ENCODE data around the gene MS4A14. TPM values are rescaled to one million over a fixed set of nuclear protein-coding genes. Genes with fewer than 3 reads are reported as not detected.

MS4A14 gene
- total and polyA plus RNA-seq, 2 of the 8 experiments (the other 6 are each of a cell fraction or from before 2014, with no cell fraction given) = not detected

DNA sequence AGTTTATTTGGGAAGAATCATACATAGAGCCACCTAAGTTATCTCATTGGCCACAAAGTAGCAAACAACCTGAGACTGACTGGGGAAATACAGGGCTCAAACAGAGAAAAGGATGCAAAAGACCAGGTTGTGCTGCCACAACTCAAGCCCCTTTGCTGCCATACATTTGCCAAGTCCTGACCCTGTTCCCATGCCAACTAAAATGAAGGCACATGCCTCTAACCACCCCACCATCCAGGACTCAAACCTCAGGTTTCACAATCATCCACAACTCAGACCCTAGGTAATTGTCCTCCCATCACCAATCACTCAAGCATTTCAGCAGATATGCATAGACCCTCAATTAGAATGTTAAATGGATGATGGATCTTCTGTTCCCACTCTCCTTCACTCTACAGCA is 58.0 kb downstream of the MS4A14 start:
- no peak for DNase-seq (ENCODE audit: low read depth in 1 of 2, low spot score in 2 of 2)
- Histone ChIP-seq H4K91ac (replicated peaks; ENCODE audit: insufficient read length, low read length) (no peak overlapping the region), H3K23ac (ENCODE audit: insufficient read length) (no peak overlapping the region), H3K23me2 (ENCODE audit: low read depth, low read length) (no peaks in the 10 kb centered on the region), H3K4me2 (ENCODE audit: insufficient read depth in 1 of 2, low read depth in 2 of 2, low read length in 2 of 2) (no peak overlapping the region), H3K4ac (replicated peaks; ENCODE audit: insufficient read length, low read depth, low read length) (no peak overlapping the region), H3K9me3 (ENCODE audit: insufficient read depth in 2 of 2, low read depth in 1 of 2, low read length in 1 of 2) (peaks cover 2 to 12% of the 10 kb centered on the region in 2 experiments; a peak in 3 of 4 replicates), H3K36me3 (ENCODE audit: control insufficient read depth in 2 of 4, insufficient read depth in 4 of 4, low read length in 3 of 4) (no peaks in the 10 kb centered on the region), H4K20me1 (replicated peaks in 1 of 2; ENCODE audit: control insufficient read depth in 1 of 2, insufficient read depth in 2 of 2, low read length in 2 of 2) (no peaks in the 10 kb centered on the region), H3K14ac (ENCODE audit: insufficient read length) (no peak overlapping the region), H2BK15ac (ENCODE audit: low read length) (no peak overlapping the region), H3K9ac (replicated peaks in 1 of 4; ENCODE audit: extremely low read depth in 1 of 4, low read depth in 3 of 4, low read length in 3 of 4) (no peak overlapping the region), H3K79me2 (ENCODE audit: control insufficient read depth in 1 of 2, insufficient read depth in 2 of 2, low read length in 2 of 2) (no peaks in the 10 kb centered on the region), H4K5ac (ENCODE audit: insufficient read length, low read depth, low read length) (no peak overlapping the region), H3K18ac (ENCODE audit: extremely low read depth, low read length) (no peak overlapping the region), H3K27me3 (replicated peaks in 1 of 4; ENCODE audit: control insufficient read depth in 3 of 4, extremely low read depth in 1 of 4, insufficient read depth in 3 of 4, low read length in 3 of 4) (no peaks in the 10 kb centered on the region), H3K79me1 (ENCODE audit: low read depth, low read length) (no peaks in the 10 kb centered on the region), H2AFZ (ENCODE audit: low read length) (no peak overlapping the region), H2AK5ac (ENCODE audit: low read depth, low read length) (no peak overlapping the region), H3K56ac (replicated peaks; ENCODE audit: insufficient read length, low read depth, low read length) (no peak overlapping the region), H2BK5ac (ENCODE audit: low read depth, low read length) (no peak overlapping the region), H4K8ac (ENCODE audit: extremely low read depth, insufficient read depth, low read length) (no peak overlapping the region), H2BK120ac (replicated peaks; ENCODE audit: low read depth, low read length) (no peak overlapping the region), H3K4me1 (replicated peaks in 1 of 4; ENCODE audit: control insufficient read depth in 3 of 4, insufficient read depth in 4 of 4, low read length in 3 of 4) (no peaks in the 10 kb centered on the region), H3K4me3 (ENCODE audit: extremely low read depth in 1 of 4, insufficient read depth in 2 of 4, low read depth in 3 of 4, low read length in 4 of 4) (no peak overlapping the region), H2BK12ac (ENCODE audit: low read depth, low read length) (no peak overlapping the region), H2BK20ac (ENCODE audit: low read length) (no peak overlapping the region), H3K27ac (ENCODE audit: low read depth, low read length) (no peak overlapping the region)
- no peak for FAIRE-seq
- no peak for TF ChIP-seq RFX5 (IDR thresholded peaks at IDR 0.05; ENCODE audit: borderline replicate concordance, low read depth, low read length)
- TF ChIP-seq SP1 (IDR thresholded peaks at IDR 0.05; ENCODE audit: low read depth, low read length) = no peak
- no peak for TF ChIP-seq RXRA (IDR thresholded peaks at IDR 0.05; ENCODE audit: insufficient read depth, low read depth, low read length)
- no peak for TF ChIP-seq YY1 (IDR thresholded peaks at IDR 0.05; ENCODE audit: low read depth, low read length)
- no peak for TF ChIP-seq BACH1 (IDR thresholded peaks at IDR 0.05; ENCODE audit: low read length)
- TF ChIP-seq POLR2A (IDR thresholded peaks at IDR 0.05; ENCODE audit: control extremely low read depth in 1 of 2, low read depth in 2 of 2, low read length in 2 of 2) = no peak
- no peak for TF ChIP-seq MAFK (IDR thresholded peaks at IDR 0.05; ENCODE audit: low read depth, low read length)
- no peak for TF ChIP-seq KDM5A (IDR thresholded peaks at IDR 0.05; ENCODE audit: low read length)
- TF ChIP-seq GABPA (IDR thresholded peaks at IDR 0.05; ENCODE audit: borderline replicate concordance, insufficient read depth, low read length) = no peak
- TF ChIP-seq SRF (IDR thresholded peaks at IDR 0.05; ENCODE audit: low read depth, low read length) = no peak
- no peak for TF ChIP-seq EZH2 (IDR thresholded peaks at IDR 0.05; ENCODE audit: low read depth, low read length, severe bottlenecking)
- no peak for TF ChIP-seq BRCA1 (IDR thresholded peaks at IDR 0.05; ENCODE audit: low read depth, low read length)
- TF ChIP-seq USF2 (IDR thresholded peaks at IDR 0.05; ENCODE audit: low read length) = no peak
- TF ChIP-seq KDM1A (IDR thresholded peaks at IDR 0.05; ENCODE audit: borderline replicate concordance, low read length) = no peak
- ChIA-PET POLR2A (ENCODE audit: partially characterized antibody) (no interaction called here), CTCF (ENCODE audit: partially characterized antibody) (no interaction called here)

Measured in H1 (cell line).